Measurements from ENCODE around the gene DCAF6. TPM values are rescaled to one million over a fixed set of nuclear protein-coding genes. Genes with fewer than 3 reads are reported as not detected.

Gene DCAF6
- total RNA-seq, 2 donors from 2014 or later: 30.7 to 42.8 TPM

GRCh38 chr1:167905671-167906070, 30.8 kb upstream of the DCAF6 start:
- Histone ChIP-seq H3K36me3 (replicated peaks in 1 of 2; ENCODE audit: insufficient read depth in 1 of 2, low read depth in 2 of 2) (no peaks in the 10 kb centered on the region), H3K4me1 (peaks cover 2% of the 10 kb centered on the region), H3K4me3 (no peak overlapping the region), H3K27me3 (no peaks in the 10 kb centered on the region), H3K9me3 (no peaks in the 10 kb centered on the region), H3K27ac (no peak overlapping the region)
- DNase-seq (no peak), ATAC-seq (no peak)
- TF ChIP-seq POLR2A (IDR thresholded peaks at IDR 0.05) (no peak), CTCF (IDR thresholded peaks at IDR 0.05) (no peak)
- intact Hi-C loops (cut with DNase I): no loop called here

GRCh38 chr1:167909691-167910180, 26.7 kb upstream of the DCAF6 start:
- ATAC-seq (no peak), DNase-seq (no peak)
- WGBS, 2 donors: 82 to 85% methylated on average over 6 of the region's 6 CpGs
- Histone ChIP-seq H3K9me3 (no peaks in the 10 kb centered on the region), H3K36me3 (replicated peaks in 1 of 2; ENCODE audit: insufficient read depth in 1 of 2, low read depth in 2 of 2) (no peaks in the 10 kb centered on the region), H3K27ac (no peak overlapping the region), H3K4me1 (peaks cover 12% of the 10 kb centered on the region), H3K27me3 (no peaks in the 10 kb centered on the region), H3K4me3 (no peak overlapping the region)
- TF ChIP-seq CTCF (IDR thresholded peaks at IDR 0.05): no peak
- no peak for TF ChIP-seq POLR2A (IDR thresholded peaks at IDR 0.05)
- intact Hi-C loops (cut with DNase I): no loop called here

DNA sequence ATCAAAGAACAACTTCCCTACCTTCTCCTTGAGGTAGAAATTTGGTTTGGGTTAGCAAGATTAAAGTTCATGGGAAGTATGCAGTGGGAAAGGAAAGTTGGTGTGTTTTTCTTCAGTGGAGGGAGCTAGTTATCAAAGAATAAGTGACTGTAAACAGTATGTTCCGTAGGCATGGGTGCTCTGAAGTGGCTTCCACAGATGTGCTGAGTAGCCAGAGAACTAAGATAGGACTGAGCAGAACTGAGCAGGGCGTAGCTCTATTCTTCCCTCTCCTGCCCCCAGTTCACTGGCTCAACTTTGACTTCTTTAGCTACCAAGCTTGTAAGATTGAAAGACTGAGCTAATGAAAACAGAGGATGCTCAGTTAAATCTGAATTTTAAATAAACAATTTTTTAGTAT, 26.0 kb upstream of the DCAF6 start:
- no peak for TF ChIP-seq CTCF (IDR thresholded peaks at IDR 0.05)
- TF ChIP-seq POLR2A (IDR thresholded peaks at IDR 0.05): no peak
- intact Hi-C loops (cut with DNase I): no loop called here
- Histone ChIP-seq H3K9me3 (no peaks in the 10 kb centered on the region), H3K4me3 (no peak overlapping the region), H3K27me3 (no peaks in the 10 kb centered on the region), H3K36me3 (replicated peaks in 1 of 2; ENCODE audit: insufficient read depth in 1 of 2, low read depth in 2 of 2) (no peaks in the 10 kb centered on the region), H3K27ac (peak overlapping the region in 2 of 4 donors; percentile 19 to 60), H3K4me1 (peaks cover 12% of the 10 kb centered on the region)
- 44 to 56% methylated on average over 2 of the region's 2 CpGs for WGBS, 2 donors
- peak; percentile 60 for ATAC-seq
- DNase-seq: no peak

GRCh38 chr1:167911413-167911812, 25.1 kb upstream of the DCAF6 start:
- Histone ChIP-seq H3K36me3 (replicated peaks in 1 of 2; ENCODE audit: insufficient read depth in 1 of 2, low read depth in 2 of 2) (no peaks in the 10 kb centered on the region), H3K27me3 (no peaks in the 10 kb centered on the region), H3K4me3 (no peak overlapping the region), H3K4me1 (peaks cover 18% of the 10 kb centered on the region), H3K27ac (peak overlapping the region; percentile 3 to 62 (median 44)), H3K9me3 (no peaks in the 10 kb centered on the region)
- TF ChIP-seq POLR2A (IDR thresholded peaks at IDR 0.05) (no peak), CTCF (IDR thresholded peaks at IDR 0.05) (no peak)
- intact Hi-C loops (cut with DNase I): no loop called here
- DNase-seq (peak in 2 of 4 donors; percentile 19 to 20), ATAC-seq (peak; percentile 43)
- WGBS, 2 donors: 52% methylated on average over 8 of the region's 8 CpGs

- Histone ChIP-seq H3K27me3 (no peaks in the 10 kb centered on the region), H3K27ac (peak overlapping the region in 1 of 4 donors; percentile 3), H3K4me1 (peaks cover 25% of the 10 kb centered on the region), H3K9me3 (no peaks in the 10 kb centered on the region), H3K4me3 (no peak overlapping the region), H3K36me3 (replicated peaks in 1 of 2; ENCODE audit: insufficient read depth in 1 of 2, low read depth in 2 of 2) (no peaks in the 10 kb centered on the region)
- WGBS, 2 donors: 73 to 77% methylated on average over 7 of the region's 7 CpGs
- intact Hi-C loops (cut with DNase I): no loop called here
- ATAC-seq: no peak
- no peak for DNase-seq
- TF ChIP-seq CTCF (IDR thresholded peaks at IDR 0.05) (no peak), POLR2A (IDR thresholded peaks at IDR 0.05) (no peak)
Observed at GRCh38 chr1:167912294-167912693, 24.2 kb upstream of the DCAF6 start.
